Stomach (tissue), 9 donors: ENCODE data around the gene PTPRD. TPM values are rescaled to one million over a fixed set of nuclear protein-coding genes. Genes with fewer than 3 reads are reported as not detected.

Experiments used
- DNase-seq, 2 donors: peaks; one replicate each; pipeline versions ENCODE4 v3.0.0 to v3.0.0-alpha.2; 2013 to 2019
- H3K27ac ChIP-seq, 5 donors: fragments of 200-600 bp in 4 of 5; sonication (generic) in 4 of 5; one replicate each; pipeline ENCODE4 v1.5.1; 2013 to 2019; ENCODE audit warnings: mild to moderate bottlenecking in 1 of 5, moderate library complexity in 1 of 5
- H3K27me3 ChIP-seq, 3 donors: fragments of 200-600 bp; sonication (generic); one replicate each; pipeline ENCODE4 v1.5.1; 2017 to 2019; ENCODE audit warnings: mixed run types in 1 of 3
- H3K36me3 ChIP-seq, 4 donors: fragments of 200-600 bp; sonication (generic); 1 replicate in 3 of 4; 2 replicates in 1 of 4; pipeline ENCODE4 v1.5.1; 2016 to 2019
- H3K4me1 ChIP-seq, 4 donors: fragments of 200-600 bp; sonication (generic); one replicate each; pipeline ENCODE4 v1.5.1; 2016 to 2019
- H3K4me3 ChIP-seq, 4 donors: fragments of 200-600 bp; sonication (generic) in 3 of 4; one replicate each; pipeline ENCODE4 v1.5.1; 2016 to 2019; ENCODE audit warnings: mild to moderate bottlenecking in 1 of 4
- H3K9me3 ChIP-seq, 4 donors: fragments of 200-600 bp; sonication (generic); one replicate each; pipeline ENCODE4 v1.5.1; 2016 to 2019
- EP300 ChIP-seq: sonication (generic); formaldehyde crosslinking; IDR thresholded peaks from one replicate; pipeline ENCODE4 v1.6.1; 2017; ENCODE audit warnings: antibody characterized with exemption
- POLR2A ChIP-seq, 4 donors: fragments of 450-650 bp; IDR thresholded peaks; one replicate each; pipeline ENCODE4 v1.6.1; 2016; ENCODE audit warnings: antibody characterized with exemption in 4 of 4, control low read depth in 2 of 4, mild to moderate bottlenecking in 1 of 4, moderate library complexity in 1 of 4
- POLR2AphosphoS5 ChIP-seq, 3 donors: sonication (generic); formaldehyde crosslinking; IDR thresholded peaks; one replicate each; pipeline ENCODE4 v1.6.1; 2016; ENCODE audit warnings: antibody characterized with exemption in 3 of 3
- WGBS, 5 donors: extraction: QIAGEN DNeasy Blood & Tissue Kit in 3 of 5; methylation state at CpG; one replicate each; pipeline versions ENCODE4 v1.1.5 to v1.1.7; 2013 to 2018; 5-methylcytosine and 5-hydroxymethylcytosine counted together
- intact Hi-C: fragments of 100-400 bp; cut with DNase I; formaldehyde crosslinking; loops from one replicate; pipeline ENCODE4 v1.15.1; 2023; ENCODE audit warnings: low total_unique reads
- polyA plus RNA-seq, 3 donors: library from polyadenylated mRNA; stranded (reverse); fragments of 200-250 nt; gene quantifications; one replicate each; pipeline ENCODE4 v1.2.3, GENCODE V29; 2013
- total RNA-seq, 5 donors: library from RNA; depleted of rRNA; stranded (reverse); fragments of >200 nt; gene quantifications; one replicate each; pipeline versions ENCODE4 v1.1.0 to v1.2.3, GENCODE V29; 2014 to 2016
- TF ChIP-seq, protein P1 (sequence below), 7 experiments: fragments of 450-650 bp in 4 of 7; fragments of 200-600 bp in 3 of 7; sonication (generic) in 3 of 7; IDR thresholded peaks; one replicate each; pipeline ENCODE4 v1.5.1; 2016 to 2019; ENCODE audit warnings: antibody characterized with exemption in 7 of 7, control low read depth in 2 of 7, mild to moderate bottlenecking in 1 of 7
- donor health status: healthy with polysubstance abuse.
- donor health status: Bipolar disorder and iron deficiency.
- donor health status: healthy.

The PTPRD gene
- total and polyA plus RNA-seq, 8 donors, result 0.12 to 53.1 (median 1.2) TPM

- TF ChIP-seq, protein P1, sequence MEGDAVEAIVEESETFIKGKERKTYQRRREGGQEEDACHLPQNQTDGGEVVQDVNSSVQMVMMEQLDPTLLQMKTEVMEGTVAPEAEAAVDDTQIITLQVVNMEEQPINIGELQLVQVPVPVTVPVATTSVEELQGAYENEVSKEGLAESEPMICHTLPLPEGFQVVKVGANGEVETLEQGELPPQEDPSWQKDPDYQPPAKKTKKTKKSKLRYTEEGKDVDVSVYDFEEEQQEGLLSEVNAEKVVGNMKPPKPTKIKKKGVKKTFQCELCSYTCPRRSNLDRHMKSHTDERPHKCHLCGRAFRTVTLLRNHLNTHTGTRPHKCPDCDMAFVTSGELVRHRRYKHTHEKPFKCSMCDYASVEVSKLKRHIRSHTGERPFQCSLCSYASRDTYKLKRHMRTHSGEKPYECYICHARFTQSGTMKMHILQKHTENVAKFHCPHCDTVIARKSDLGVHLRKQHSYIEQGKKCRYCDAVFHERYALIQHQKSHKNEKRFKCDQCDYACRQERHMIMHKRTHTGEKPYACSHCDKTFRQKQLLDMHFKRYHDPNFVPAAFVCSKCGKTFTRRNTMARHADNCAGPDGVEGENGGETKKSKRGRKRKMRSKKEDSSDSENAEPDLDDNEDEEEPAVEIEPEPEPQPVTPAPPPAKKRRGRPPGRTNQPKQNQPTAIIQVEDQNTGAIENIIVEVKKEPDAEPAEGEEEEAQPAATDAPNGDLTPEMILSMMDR (IDR thresholded peaks at IDR 0.05), result no peak
- TF ChIP-seq POLR2AphosphoS5 (IDR thresholded peaks at IDR 0.05) (no peak), EP300 (no peak), POLR2A (IDR thresholded peaks at IDR 0.05) (no peak)
These were observed 720.6 kb downstream of the PTPRD start for GRCh38 chr9:9892217-9892616.

DNA sequence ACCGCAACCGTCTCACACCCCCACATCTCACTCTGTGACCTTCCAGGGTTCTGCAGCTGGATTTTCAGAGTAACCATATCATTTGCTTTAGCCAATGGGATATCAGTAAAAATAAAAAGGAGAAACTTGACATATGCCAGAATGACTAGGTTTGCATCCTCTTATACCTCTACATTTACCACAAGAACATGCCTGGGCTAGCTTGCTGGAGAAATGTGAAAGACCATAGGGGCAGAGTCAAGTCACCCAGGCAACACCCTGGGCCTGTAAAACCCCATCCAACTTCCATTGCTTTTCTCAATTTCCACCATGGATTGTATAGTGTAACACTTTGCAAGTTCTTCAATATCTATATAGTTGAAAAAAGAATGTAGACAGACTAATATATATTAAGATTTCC is 731.1 kb downstream of the PTPRD start:
- H3K9me3 ChIP-seq, result peaks cover 0 to 4% (median 0%) of the 10 kb centered on the region in 4 donors
- no peaks in the 10 kb centered on the region for H3K4me1 ChIP-seq
- DNase-seq, result no peak
- intact Hi-C loops, result no loop called here
- TF ChIP-seq EP300 (no peak), POLR2A (IDR thresholded peaks at IDR 0.05) (no peak), POLR2AphosphoS5 (IDR thresholded peaks at IDR 0.05) (no peak)
- TF ChIP-seq, protein P1 (IDR thresholded peaks at IDR 0.05), result no peak
- WGBS, 5 donors, result 95 to 96% (median 96%) methylated on average over 2 of the region's 2 CpGs
- no peaks in the 10 kb centered on the region for H3K27me3 ChIP-seq
- H3K36me3 ChIP-seq, result no peaks in the 10 kb centered on the region
- H3K27ac ChIP-seq, result no peak overlapping the region
- H3K4me3 ChIP-seq, result no peak overlapping the region

More at GRCh38 chr9:9892217-9892616, 720.6 kb downstream of the PTPRD start:
- 79 to 91% (median 83%) methylated on average over 3 of the region's 3 CpGs for WGBS, 5 donors
- Histone ChIP-seq H3K27me3 (no peaks in the 10 kb centered on the region), H3K4me3 (no peak overlapping the region), H3K36me3 (no peaks in the 10 kb centered on the region), H3K27ac (no peak overlapping the region), H3K9me3 (no peaks in the 10 kb centered on the region), H3K4me1 (no peaks in the 10 kb centered on the region)
- intact Hi-C loops, result no loop called here
- no peak for DNase-seq

DNA sequence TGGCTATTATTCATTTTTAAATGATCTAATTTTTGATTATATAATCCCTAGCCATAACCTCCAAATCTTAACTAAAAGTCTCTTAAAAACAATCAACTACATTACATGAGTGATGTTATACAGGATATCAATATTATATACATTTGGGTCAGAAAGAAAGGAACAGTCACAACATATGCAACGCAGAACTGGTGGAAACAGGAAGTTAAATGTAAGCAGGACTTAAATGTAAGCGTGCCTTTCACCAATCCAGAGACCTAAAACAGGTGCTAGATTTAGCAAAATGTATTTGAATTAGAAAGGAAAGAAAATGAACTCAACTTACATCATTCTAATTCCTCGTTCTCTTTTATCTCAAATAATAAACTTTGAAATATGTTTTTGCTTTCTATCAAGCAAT is 738.5 kb downstream of the PTPRD start:
- H3K4me1 ChIP-seq, result no peaks in the 10 kb centered on the region
- DNase-seq, result no peak
- no peaks in the 10 kb centered on the region for H3K27me3 ChIP-seq
- no peak overlapping the region for H3K27ac ChIP-seq
- WGBS, 5 donors, result 34 to 65% (median 53%) methylated on average over 3 of the region's 3 CpGs
- no peak for TF ChIP-seq EP300
- TF ChIP-seq, protein P1 (IDR thresholded peaks at IDR 0.05), result no peak
- TF ChIP-seq POLR2A (IDR thresholded peaks at IDR 0.05), result no peak
- no peak for TF ChIP-seq POLR2AphosphoS5 (IDR thresholded peaks at IDR 0.05)
- H3K36me3 ChIP-seq, result no peaks in the 10 kb centered on the region
- no peak overlapping the region for H3K4me3 ChIP-seq
- intact Hi-C loops, result no loop called here
- H3K9me3 ChIP-seq, result no peaks in the 10 kb centered on the region

- Histone ChIP-seq H3K27me3 (no peaks in the 10 kb centered on the region), H3K4me3 (no peak overlapping the region), H3K27ac (no peak overlapping the region), H3K36me3 (no peaks in the 10 kb centered on the region), H3K9me3 (no peaks in the 10 kb centered on the region), H3K4me1 (no peaks in the 10 kb centered on the region)
- no peak for TF ChIP-seq POLR2AphosphoS5 (IDR thresholded peaks at IDR 0.05)
- TF ChIP-seq EP300, result no peak
- no peak for TF ChIP-seq POLR2A (IDR thresholded peaks at IDR 0.05)
- TF ChIP-seq, protein P1 (IDR thresholded peaks at IDR 0.05), result no peak
- intact Hi-C loops, result no loop called here
- no peak for DNase-seq
- WGBS, 5 donors, result 43 to 51% (median 45%) methylated on average over 3 of the region's 3 CpGs
These were observed 750.5 kb downstream of the PTPRD start for GRCh38 chr9:9862235-9862810.
